Neural progenitor cell (in vitro differentiated cells): Measurements from ENCODE around the gene REM2.
"Not testable (repeated sequence)": the region's sequence is repeated elsewhere in the genome, so short reads cannot be mapped to it uniquely, and the experiment has no call there.

Experiments used
- CTCF ChIP-seq: fragments of 200-600 bp; sonication (generic); IDR thresholded peaks from 2 replicates; pipeline ENCODE4 v1.5.1; 2017; ENCODE audit warnings: antibody characterized with exemption, mild to moderate bottlenecking
- EZH2 ChIP-seq: fragments of 200-600 bp; sonication (generic); IDR thresholded peaks from 2 replicates; pipeline ENCODE4 v1.6.1; 2017; ENCODE audit warnings: antibody characterized with exemption, mild to moderate bottlenecking, moderate library complexity

DNA sequence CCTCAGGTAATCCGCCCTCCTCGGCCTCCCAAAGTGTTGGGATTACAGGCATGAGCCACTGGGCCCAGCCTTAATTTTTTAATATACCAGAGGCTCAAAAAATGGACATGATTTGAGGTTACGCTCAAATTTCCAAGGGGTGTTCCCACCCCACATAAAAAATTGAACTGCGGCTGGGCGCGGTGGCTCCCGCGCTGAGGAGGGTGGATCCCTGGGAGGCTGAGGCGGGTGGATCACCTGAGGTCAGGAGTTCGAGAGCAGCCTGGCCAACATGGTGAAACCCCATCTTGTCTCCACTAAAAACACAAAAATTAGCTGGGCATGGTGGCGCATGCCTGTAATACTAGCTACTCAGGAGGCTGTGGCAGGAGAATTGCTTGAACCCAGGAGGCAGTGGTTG is 28.7 kb upstream of the REM2 start:
- not testable (repeated sequence) for TF ChIP-seq CTCF, EZH2
